Measurements from ENCODE around the gene SNCA.

SNCA gene

GRCh38 chr4:89814362-89814761 lies 22.6 kb downstream of the SNCA start:
- DNase-seq: no peak
- no peak for ATAC-seq

GRCh38 chr4:89813197-89813596 lies 23.8 kb downstream of the SNCA start:
- no peak for DNase-seq
- ATAC-seq: no peak

GRCh38 chr4:89807441-89808140 lies 29.4 kb downstream of the SNCA start:
- DNase-seq: no peak
- no peak for ATAC-seq

- ATAC-seq (no peak), DNase-seq (no peak)
These were observed 31.7 kb downstream of the SNCA start for GRCh38 chr4:89805297-89805696.

- DNase-seq (no peak), ATAC-seq (no peak)
These were observed 33.0 kb downstream of the SNCA start for GRCh38 chr4:89803915-89804314.

GRCh38 chr4:89803036-89803435 lies 33.9 kb downstream of the SNCA start:
- DNase-seq: no peak

GRCh38 chr4:89800527-89801103 lies 36.3 kb downstream of the SNCA start:
- ATAC-seq (no peak), DNase-seq (no peak)

More at GRCh38 chr4:89803036-89803435, 33.9 kb downstream of the SNCA start:
- no peak for ATAC-seq

- ATAC-seq (no peak), DNase-seq (no peak)
These were observed 36.9 kb downstream of the SNCA start for GRCh38 chr4:89800012-89800516.

- DNase-seq: no peak
- ATAC-seq: no peak
These were observed 37.9 kb downstream of the SNCA start for GRCh38 chr4:89799071-89799470.

GRCh38 chr4:89797117-89797516 lies 39.8 kb downstream of the SNCA start:
- no peak for ATAC-seq
- DNase-seq: no peak

- ATAC-seq (no peak), DNase-seq (no peak)
These were observed 48.5 kb downstream of the SNCA start for GRCh38 chr4:89788206-89789072.

- no peak for ATAC-seq
- no peak for DNase-seq
These were observed 52.2 kb downstream of the SNCA start for GRCh38 chr4:89784686-89785231.

- ATAC-seq: no peak
- no peak for DNase-seq
These were observed 55.6 kb downstream of the SNCA start for GRCh38 chr4:89781321-89781720.

GRCh38 chr4:89773805-89774204 lies 63.2 kb downstream of the SNCA start:
- no peak for ATAC-seq

GRCh38 chr4:89769856-89770255 lies 67.1 kb downstream of the SNCA start:
- ATAC-seq (no peak), DNase-seq (no peak)

More at GRCh38 chr4:89773805-89774204, 63.2 kb downstream of the SNCA start:
- no peak for DNase-seq

GRCh38 chr4:89767924-89768323 lies 69.0 kb downstream of the SNCA start:
- ATAC-seq (no peak), DNase-seq (no peak)

GRCh38 chr4:89765966-89766365 lies 71.0 kb downstream of the SNCA start:
- DNase-seq: no peak
- no peak for ATAC-seq

GRCh38 chr4:89765528-89765927 lies 71.4 kb downstream of the SNCA start:
- ATAC-seq (no peak), DNase-seq (no peak)

GRCh38 chr4:89762311-89762710 lies 74.7 kb downstream of the SNCA start:
- ATAC-seq: no peak
- no peak for DNase-seq

GRCh38 chr4:89759426-89759825 lies 77.5 kb downstream of the SNCA start:
- DNase-seq (no peak), ATAC-seq (no peak)

- DNase-seq (no peak), ATAC-seq (no peak)
These were observed 79.7 kb downstream of the SNCA start for GRCh38 chr4:89757154-89757719.

GRCh38 chr4:89755220-89755619 lies 81.7 kb downstream of the SNCA start:
- no peak for ATAC-seq
- no peak for DNase-seq

All from stimulated activated naive CD8-positive, alpha-beta T cell treated with anti-CD3 and anti-CD28 coated beads, Interleukin-15, Interleukin-2, amounts not matched to agents 100 U/mL and 50 U/mL, for 24 hours (primary cell).